ENCODE measurements around the gene C11orf54. TPM values are rescaled to one million over a fixed set of nuclear protein-coding genes. Genes with fewer than 3 reads are reported as not detected.
"Not testable (repeated sequence)": the region's sequence is repeated elsewhere in the genome, so short reads cannot be mapped to it uniquely, and the experiment has no call there.

Gene C11orf54
- total RNA-seq, 1 experiment from 2014 or later, result 18.6 TPM

GRCh38 chr11:93766504-93766903, 25.0 kb downstream of the C11orf54 start:
- no peak for DNase-seq (ENCODE audit: low spot score)

GRCh38 chr11:93767018-93767417, 25.5 kb downstream of the C11orf54 start:
- DNase-seq (ENCODE audit: low spot score), result no peak

GRCh38 chr11:93770160-93770559, 28.7 kb downstream of the C11orf54 start:
- no peak for DNase-seq (ENCODE audit: low spot score)

GRCh38 chr11:93772123-93772522, 30.7 kb downstream of the C11orf54 start:
- no peak for DNase-seq (ENCODE audit: low spot score)

GRCh38 chr11:93773045-93773477, 31.6 kb downstream of the C11orf54 start:
- no peak for DNase-seq (ENCODE audit: low spot score)

DNA sequence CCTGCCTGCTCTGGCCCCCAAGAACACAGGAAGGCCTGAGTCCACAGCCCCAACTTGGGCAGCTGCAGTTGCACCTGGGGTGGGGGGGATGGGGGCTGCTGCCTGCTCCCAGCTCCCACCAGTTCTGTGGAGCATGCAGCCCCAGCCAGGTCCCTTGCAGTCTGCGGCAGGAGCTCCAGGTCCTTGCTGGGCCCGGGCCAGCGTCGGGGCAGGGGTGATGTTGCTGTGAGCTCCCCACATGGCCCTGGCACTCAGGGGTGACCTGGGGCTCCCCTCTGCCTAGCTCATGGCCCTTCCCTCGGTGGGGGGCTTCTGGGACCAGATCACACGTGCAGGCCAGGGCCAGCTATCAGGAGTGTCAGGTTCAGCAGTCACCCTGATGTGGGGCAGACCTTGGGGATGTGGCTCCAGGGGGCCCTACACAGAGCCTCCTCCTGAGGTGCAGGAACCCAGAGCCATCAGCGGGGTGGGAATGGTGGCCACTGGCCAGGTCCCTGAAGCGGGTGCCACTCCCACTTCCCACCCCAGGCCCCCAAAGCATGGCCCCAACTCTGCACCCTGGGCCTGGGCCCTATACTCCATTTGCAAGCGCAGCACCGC, 32.2 kb downstream of the C11orf54 start:
- no peak for DNase-seq (ENCODE audit: low spot score)

GRCh38 chr11:93774560-93774959, 33.1 kb downstream of the C11orf54 start:
- not testable (repeated sequence) for DNase-seq (ENCODE audit: low spot score)

DNA sequence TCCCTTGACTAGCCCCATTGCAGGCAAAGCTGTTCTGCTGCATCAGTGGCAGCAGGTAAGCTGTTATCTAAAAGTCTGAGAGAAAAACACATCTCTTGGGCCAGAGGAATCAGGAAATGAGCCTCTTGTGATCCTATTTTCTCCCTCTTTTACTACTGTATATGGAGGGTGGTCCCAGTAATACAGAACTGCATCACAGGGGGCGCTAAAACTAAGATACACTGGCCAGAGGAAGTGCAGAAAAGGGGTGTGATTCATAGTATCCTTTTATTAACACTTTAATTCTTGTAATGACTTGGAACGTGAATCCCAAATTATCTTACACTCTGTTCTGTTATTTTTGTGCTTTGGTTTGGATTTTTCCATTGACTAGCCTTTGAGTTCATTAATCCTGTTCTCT, 33.8 kb downstream of the C11orf54 start:
- peak; percentile 6 for DNase-seq (ENCODE audit: low spot score)

DNA sequence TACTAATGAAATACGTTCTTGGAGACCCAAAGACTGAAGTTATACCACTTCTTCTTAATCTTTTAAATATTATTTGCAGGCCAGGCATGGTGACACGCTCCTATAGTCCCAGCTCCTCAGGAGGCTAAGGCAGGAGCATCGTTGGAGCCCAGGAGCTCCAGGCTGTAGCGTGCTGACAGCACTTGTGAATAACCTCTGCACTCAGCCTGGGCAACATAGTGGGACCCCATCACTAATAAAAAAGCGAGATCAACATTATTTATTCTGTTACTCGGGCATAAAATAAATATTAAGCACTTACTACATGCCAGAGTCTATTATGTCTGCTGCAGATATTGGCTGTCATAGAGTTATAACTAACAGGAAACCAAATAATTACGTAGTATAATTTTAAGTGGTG, 41.9 kb downstream of the C11orf54 start:
- DNase-seq (ENCODE audit: low spot score), result no peak

DNA sequence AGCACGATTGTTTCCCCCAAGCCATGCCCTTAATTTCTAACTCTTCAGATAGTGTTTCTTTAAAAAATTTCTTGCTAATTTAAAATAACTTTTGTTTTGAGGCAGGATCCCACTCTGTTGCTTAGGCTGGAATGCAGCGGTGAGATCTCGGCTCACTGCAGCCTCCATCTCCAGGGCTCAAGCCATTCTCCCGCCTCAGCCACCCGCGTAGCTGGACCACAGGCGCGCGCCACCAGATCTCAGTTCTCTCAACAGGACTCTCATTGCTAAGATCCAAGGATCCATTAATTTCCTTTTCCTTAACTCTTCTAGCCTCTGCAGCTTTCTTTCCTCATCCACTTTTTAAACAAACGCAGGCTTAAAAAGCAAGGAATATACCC, 42.3 kb downstream of the C11orf54 start:
- DNase-seq (ENCODE audit: low spot score), result no peak

DNA sequence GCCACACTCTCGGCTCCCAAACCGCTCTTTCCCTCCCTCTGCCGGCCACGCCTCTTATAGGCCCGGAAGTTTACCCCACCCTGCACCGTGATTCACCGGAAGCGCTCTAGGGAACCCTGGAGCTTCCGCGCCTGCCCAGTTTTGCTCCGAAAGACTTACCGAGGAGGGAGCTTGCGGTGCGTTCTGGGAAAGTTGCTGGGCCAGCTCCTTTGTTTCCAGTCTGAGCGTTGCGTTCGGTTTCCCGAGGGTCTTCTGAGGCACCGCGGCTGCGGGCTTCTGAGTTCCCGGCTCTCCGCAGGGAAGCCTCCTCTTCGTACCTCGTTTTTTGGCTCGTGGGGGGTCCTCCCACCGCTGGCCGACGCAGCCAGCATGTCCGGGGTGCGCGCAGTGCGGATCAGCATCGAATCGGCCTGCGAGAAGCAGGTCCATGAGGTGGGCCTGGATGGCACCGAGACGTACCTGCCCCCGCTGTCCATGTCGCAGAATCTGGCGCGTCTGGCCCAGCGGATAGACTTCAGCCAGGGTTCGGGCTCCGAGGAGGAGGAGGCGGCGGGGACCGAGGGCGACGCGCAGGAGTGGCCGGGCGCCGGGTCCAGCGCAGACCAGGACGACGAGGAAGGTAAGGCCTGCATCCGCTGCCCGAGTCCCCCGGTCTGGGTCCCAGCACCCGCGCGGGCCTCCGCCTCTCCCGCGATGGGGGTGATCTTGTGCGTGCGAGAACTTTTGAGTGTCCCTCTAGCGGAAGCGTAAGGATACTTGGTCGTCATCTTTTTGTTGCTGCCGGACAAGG, 42.9 kb downstream of the C11orf54 start, which contains the start of gene MED17:
Gene MED17 (plus strand): TSS at position 138 of the 790 bp plus-strand sequence. CDS start 232 bp downstream, at position 370.
- peak; percentile 83 for DNase-seq (ENCODE audit: low spot score)

GRCh38 chr11:93784935-93785360, 43.5 kb downstream of the C11orf54 start:
- DNase-seq (ENCODE audit: low spot score), result no peak

- no peak for DNase-seq (ENCODE audit: low spot score)
Measured at GRCh38 chr11:93791493-93791892, 50.0 kb downstream of the C11orf54 start.

GRCh38 chr11:93796441-93797231, 55.2 kb downstream of the C11orf54 start:
- no peak for DNase-seq (ENCODE audit: low spot score)

DNA sequence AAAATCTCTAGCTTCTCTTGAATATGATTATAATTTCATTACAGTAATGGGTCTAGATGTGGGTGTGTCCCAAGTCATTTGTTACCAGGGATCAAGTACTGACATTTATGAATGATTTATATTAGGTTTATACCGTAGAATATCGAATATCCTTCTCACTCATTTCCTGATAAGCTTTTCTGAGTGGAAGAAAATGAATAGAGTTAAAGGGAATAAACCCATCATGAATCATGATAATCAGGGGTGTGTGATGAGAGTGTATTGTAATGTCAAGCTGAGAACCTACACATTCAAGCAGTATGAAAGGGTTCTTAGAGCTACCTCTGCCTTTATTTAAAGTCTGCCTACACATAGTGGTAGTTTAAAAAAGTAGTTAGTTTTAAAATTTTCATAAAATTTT, 59.9 kb downstream of the C11orf54 start:
- no peak for DNase-seq (ENCODE audit: low spot score)

DNA sequence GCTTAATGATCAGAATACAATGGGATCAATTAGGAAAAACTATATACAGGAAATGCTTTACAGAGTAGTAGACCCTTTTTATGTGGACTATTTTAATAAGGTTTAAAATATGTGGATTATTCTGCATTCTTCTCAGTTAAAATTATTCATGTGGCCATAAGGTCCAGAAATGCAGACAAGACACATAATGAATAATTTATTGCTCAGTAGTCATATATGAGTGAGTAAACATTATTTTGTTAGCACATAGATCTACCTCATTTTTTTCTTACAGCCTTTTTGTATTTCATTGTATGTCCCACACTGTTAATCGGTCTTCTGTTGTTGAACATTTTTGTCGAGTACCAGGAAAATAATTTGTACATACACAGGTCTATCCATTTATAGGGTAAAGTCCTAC, 63.4 kb downstream of the C11orf54 start:
- no peak for DNase-seq (ENCODE audit: low spot score)

GRCh38 chr11:93807980-93808379, 66.5 kb downstream of the C11orf54 start:
- DNase-seq (ENCODE audit: low spot score), result no peak

DNA sequence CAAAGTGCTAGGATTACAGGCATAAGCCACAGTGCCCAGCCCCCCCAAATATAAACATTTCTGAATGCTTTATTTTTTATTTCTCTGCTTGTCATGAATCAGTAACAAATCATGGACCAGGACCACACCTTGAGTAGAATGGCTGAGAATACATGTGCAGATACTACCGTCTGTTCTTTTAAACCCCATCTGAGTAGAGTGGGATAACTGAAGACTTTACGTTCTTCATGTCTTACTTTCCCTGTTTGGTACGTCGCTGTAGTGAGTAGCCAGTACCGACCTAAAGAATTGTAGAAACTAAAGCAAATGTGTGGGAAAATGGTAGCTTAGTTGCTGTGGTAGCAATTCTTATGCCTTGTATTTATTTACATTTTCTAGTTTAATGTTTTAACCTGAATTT, 72.5 kb downstream of the C11orf54 start:
- no peak for DNase-seq (ENCODE audit: low spot score)

Measured in A172 (cell line).